Psoas muscle (tissue), 8 donors: Measurements from ENCODE around the gene TANC1. TPM values are rescaled to one million over a fixed set of nuclear protein-coding genes. Genes with fewer than 3 reads are reported as not detected.

Experiments used
- ATAC-seq, 4 donors: fragments of 200-7000 bp; cut with Tn5 transposase; one replicate each; pipeline ENCODE4 v1.9.1; 2020; ENCODE audit warnings: moderate library complexity in 3 of 4, mild to moderate bottlenecking in 2 of 4
- DNase-seq, 2 donors: peaks; one replicate each; pipeline ENCODE4 v3.0.0-alpha.2; 2020
- H3K27ac ChIP-seq: fragments of 200-600 bp; one replicate; pipeline ENCODE4 v1.8.0; 2022
- H3K27me3 ChIP-seq, 3 donors: fragments of 200-600 bp in 1 of 3; one replicate each; pipeline versions ENCODE4 v1.6.1 to v1.8.0; 2013 to 2022; ENCODE audit warnings: low read length in 2 of 3, mild to moderate bottlenecking in 2 of 3, moderate library complexity in 1 of 3; ENCODE audit not compliant: insufficient read depth in 3 of 3
- H3K36me3 ChIP-seq, 2 donors: fragments of 200-600 bp in 1 of 2; one replicate each; pipeline versions ENCODE4 v1.6.1 to v1.8.0; 2013 to 2022; ENCODE audit warnings: low read depth in 1 of 2, mild to moderate bottlenecking in 1 of 2, moderate library complexity in 1 of 2; ENCODE audit not compliant: insufficient read depth in 1 of 2
- H3K4me1 ChIP-seq: fragments of 200-600 bp; one replicate; pipeline ENCODE4 v1.8.0; 2022
- H3K4me3 ChIP-seq: fragments of 200-600 bp; one replicate; pipeline ENCODE4 v1.8.0; 2022; ENCODE audit warnings: mild to moderate bottlenecking
- H3K9me3 ChIP-seq: fragments of 200-600 bp; one replicate; pipeline ENCODE4 v1.8.0; 2022
- CTCF ChIP-seq: fragments of 200-600 bp; IDR thresholded peaks from one replicate; pipeline ENCODE4 v1.8.0; 2022; ENCODE audit warnings: antibody characterized with exemption
- WGBS, 3 donors: extraction: QIAGEN DNeasy Blood & Tissue Kit; methylation state at CpG; one replicate each; pipeline versions ENCODE4 v1.1.6 to v1.1.7; 2013; 5-methylcytosine and 5-hydroxymethylcytosine counted together
- intact Hi-C, 2 donors: fragments of 100-400 bp; cut with DNase I; formaldehyde crosslinking; loops; one replicate each; pipeline versions ENCODE4 v1.11.0 to v1.14.2; 2022
- polyA plus RNA-seq, 3 donors: library from polyadenylated mRNA; stranded (reverse); fragments of 200-250 nt; gene quantifications; one replicate each; pipeline ENCODE4 v1.2.3, GENCODE V29; 2013
- total RNA-seq, 4 donors: library from RNA; stranded (reverse); fragmentation: NEBNext Ultra II Directional in 2 of 4; extraction: Animal tissue kit (Norgen Biotek cat#: 25700) in 2 of 4; gene quantifications; one replicate each; pipeline versions ENCODE4 v1.2.1 to v1.2.4, GENCODE V29; 2021 to 2023
- donor health status: healthy with polysubstance abuse.
- donor health status: DM: no; HTN: no; CAD: no; lungs with moderate emphysema.
- donor health status: Bipolar disorder and iron deficiency.
- donor health status: healthy.
- donor health status: DM: yes; HTN: yes; CAD: no.
- donor health status: DM: no; HTN: no; CAD: no.
- donor health status: DM: no; HTN: no; CAD: no.
- donor health status: DM: yes; HTN: yes; CAD: no.

The TANC1 gene
- total and polyA plus RNA-seq, 7 donors, result 1.9 to 7.5 (median 3.2) TPM

- peaks cover 10% of the 10 kb centered on the region for H3K4me1 ChIP-seq
- TF ChIP-seq CTCF, result no peak
Measured at GRCh38 chr2:159114835-159115234, 146.4 kb downstream of the TANC1 start.

GRCh38 chr2:159116922-159117321, 148.5 kb downstream of the TANC1 start:
- intact Hi-C loops, result no loop called here

More at GRCh38 chr2:159114835-159115234, 146.4 kb downstream of the TANC1 start:
- DNase-seq (no peak), ATAC-seq (no peak)
- H3K36me3 ChIP-seq, result no peaks in the 10 kb centered on the region
- no peaks in the 10 kb centered on the region for H3K27me3 ChIP-seq
- WGBS, 3 donors, result 91 to 97% (median 95%) methylated on average over 5 of the region's 5 CpGs
- no peak overlapping the region for H3K27ac ChIP-seq
- intact Hi-C loops, result no loop called here
- H3K4me3 ChIP-seq, result no peak overlapping the region
- H3K9me3 ChIP-seq, result no peaks in the 10 kb centered on the region

DNA sequence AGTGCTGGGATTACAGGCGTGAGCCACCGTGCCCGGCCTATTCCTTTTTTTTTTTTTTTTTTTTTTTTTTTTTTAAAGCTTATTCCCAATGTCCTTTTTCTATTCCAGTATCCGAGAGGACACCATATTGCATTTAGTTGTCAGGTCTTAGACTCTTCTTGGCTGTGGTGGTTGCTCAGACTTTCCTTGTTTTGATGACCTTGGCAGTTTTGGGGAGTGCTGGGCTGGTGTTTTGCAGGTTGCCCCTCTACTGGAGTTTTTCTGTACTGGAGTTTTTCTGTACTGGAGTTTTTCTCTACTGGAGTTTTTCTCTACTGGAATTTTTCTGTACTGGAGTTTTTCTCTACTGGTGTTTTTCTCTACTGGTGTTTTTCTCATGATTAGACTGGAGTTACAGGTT, 149.2 kb downstream of the TANC1 start:
- Histone ChIP-seq H3K36me3 (no peaks in the 10 kb centered on the region), H3K27ac (no peak overlapping the region), H3K27me3 (no peaks in the 10 kb centered on the region), H3K9me3 (no peaks in the 10 kb centered on the region), H3K4me1 (peaks cover 10% of the 10 kb centered on the region), H3K4me3 (no peak overlapping the region)
- intact Hi-C loops, result loop anchor here (2.0 kb wide), 2 partner anchors 213 to 217 kb away; no protein-coding TSS in a partner anchor
- no peak for DNase-seq
- 75 to 98% (median 88%) methylated on average over 4 of the region's 4 CpGs for WGBS, 3 donors
- no peak for TF ChIP-seq CTCF
- no peak for ATAC-seq

More at GRCh38 chr2:159116922-159117321, 148.5 kb downstream of the TANC1 start:
- Histone ChIP-seq H3K9me3 (no peaks in the 10 kb centered on the region), H3K4me3 (no peak overlapping the region), H3K27me3 (no peaks in the 10 kb centered on the region), H3K36me3 (no peaks in the 10 kb centered on the region), H3K4me1 (peaks cover 10% of the 10 kb centered on the region), H3K27ac (no peak overlapping the region)
- DNase-seq, result no peak
- no peak for ATAC-seq
- TF ChIP-seq CTCF, result no peak
- 97 to 98% (median 98%) methylated on average over 6 of the region's 6 CpGs for WGBS, 3 donors

DNA sequence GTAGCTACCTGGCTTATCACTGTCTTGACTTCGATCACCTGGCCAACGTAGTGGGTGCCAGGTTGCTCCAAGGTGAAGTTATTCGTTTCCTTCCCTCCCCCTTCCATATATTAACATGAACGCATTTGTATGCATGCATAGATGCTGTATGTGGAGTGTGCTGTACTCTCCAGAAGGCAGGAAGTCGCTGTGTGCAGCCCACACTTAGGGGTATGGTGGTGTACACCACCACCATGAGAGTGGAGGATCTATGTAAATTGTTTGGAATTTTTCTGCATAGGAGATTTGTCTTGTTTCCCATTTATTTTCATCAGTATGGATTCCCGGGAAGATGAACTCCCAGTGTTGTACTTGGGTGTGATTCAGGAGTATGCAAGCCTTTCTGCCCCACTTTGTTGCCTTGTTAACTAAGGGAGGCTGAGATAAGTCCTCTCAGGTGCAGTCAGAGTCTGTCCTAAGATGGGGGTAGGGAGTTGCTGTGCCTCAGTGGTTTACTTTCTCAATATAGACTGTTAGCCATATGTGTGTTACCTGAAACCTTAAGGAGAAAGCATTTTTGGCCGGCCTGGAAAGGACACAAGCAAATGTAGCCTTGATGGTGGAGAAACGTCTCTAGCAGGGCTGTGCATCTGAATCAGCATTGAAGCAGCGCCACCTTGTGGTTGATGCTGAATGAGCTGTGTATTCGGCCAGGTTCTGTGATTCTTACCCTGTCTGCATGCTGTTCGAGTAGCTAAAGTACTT, 149.8 kb downstream of the TANC1 start:
- Histone ChIP-seq H3K27ac (no peak overlapping the region), H3K4me3 (no peak overlapping the region), H3K36me3 (no peaks in the 10 kb centered on the region), H3K4me1 (peaks cover 10% of the 10 kb centered on the region), H3K27me3 (no peaks in the 10 kb centered on the region), H3K9me3 (no peaks in the 10 kb centered on the region)
- ATAC-seq, result peak; percentile 78 to 95 (median 88)
- intact Hi-C loops, result loop anchor here (2.0 kb wide), 2 partner anchors 213 to 217 kb away; no protein-coding TSS in a partner anchor
- peak; percentile 97 for TF ChIP-seq CTCF
- peak; percentile 76 to 86 for DNase-seq
- 43 to 47% (median 45%) methylated on average over 11 of the region's 11 CpGs for WGBS, 3 donors
